DMS 273 treated with DMSO at 0.1 percent for 48 hours (cell line): ENCODE data around the gene SCGB1A1.

Experiments
- DNase-seq: peaks from one replicate; lab custom pipeline; 2025; lab: John Stamatoyannopoulos, UW

Gene SCGB1A1

GRCh38 chr11:62450543-62451240, 31.9 kb downstream of the SCGB1A1 start:
- DNase-seq: no peak

GRCh38 chr11:62451241-62451621, 32.4 kb downstream of the SCGB1A1 start:
- DNase-seq: no peak

GRCh38 chr11:62452261-62452660, 33.4 kb downstream of the SCGB1A1 start:
- no peak for DNase-seq

- DNase-seq: no peak
Measured at GRCh38 chr11:62452839-62453468, 34.1 kb downstream of the SCGB1A1 start.

- no peak for DNase-seq
Measured at GRCh38 chr11:62456630-62457029, 37.8 kb downstream of the SCGB1A1 start.

- DNase-seq: no peak
Measured at GRCh38 chr11:62457478-62457877, 38.6 kb downstream of the SCGB1A1 start.

- no peak for DNase-seq
Measured at GRCh38 chr11:62458212-62459002, 39.6 kb downstream of the SCGB1A1 start.

- DNase-seq: no peak
Measured at GRCh38 chr11:62459080-62459479, 40.2 kb downstream of the SCGB1A1 start.

- no peak for DNase-seq
Measured at GRCh38 chr11:62461740-62462507, 43.1 kb downstream of the SCGB1A1 start.

GRCh38 chr11:62462508-62462892, 43.7 kb downstream of the SCGB1A1 start:
- no peak for DNase-seq

- DNase-seq: no peak
Measured at GRCh38 chr11:62463121-62463542, 44.3 kb downstream of the SCGB1A1 start.

- no peak for DNase-seq
Measured at GRCh38 chr11:62464655-62465054, 45.8 kb downstream of the SCGB1A1 start.

GRCh38 chr11:62466444-62466843, 47.6 kb downstream of the SCGB1A1 start:
- no peak for DNase-seq

- no peak for DNase-seq
Measured at GRCh38 chr11:62468577-62468976, 49.7 kb downstream of the SCGB1A1 start.

GRCh38 chr11:62471603-62472002, 52.8 kb downstream of the SCGB1A1 start:
- no peak for DNase-seq

GRCh38 chr11:62472063-62472884, 53.4 kb downstream of the SCGB1A1 start:
- no peak for DNase-seq
